GM08714 (cell line): ENCODE results near the gene PTDSS2.
A peak's percentile ranks its signal among the peaks of the same experiment; 100 is the strongest.

Experiments
- H3K4me3 ChIP-seq: fragments of 200-500 bp; sonication (Bioruptor generic); 2 replicates; pipeline ENCODE4 v1.5.1; 2014; ENCODE audit warnings: mild to moderate bottlenecking, low read length, inconsistent platforms
- ZNF274 ChIP-seq: IDR thresholded peaks from 2 replicates; pipeline ENCODE4 v1.6.1; 2012; ENCODE audit warnings: mild to moderate bottlenecking, low read depth, low read length

The PTDSS2 gene

GRCh38 chr11:529728-530411, 79.8 kb downstream of the PTDSS2 start:
- H3K4me3 ChIP-seq, result no peak overlapping the region
- TF ChIP-seq ZNF274, result no peak

GRCh38 chr11:530960-531831, 81.1 kb downstream of the PTDSS2 start:
- no peak overlapping the region for H3K4me3 ChIP-seq
- TF ChIP-seq ZNF274, result no peak

GRCh38 chr11:531919-532526, 81.9 kb downstream of the PTDSS2 start:
- TF ChIP-seq ZNF274, result no peak
- H3K4me3 ChIP-seq, result no peak overlapping the region

- no peak for TF ChIP-seq ZNF274
- no peak overlapping the region for H3K4me3 ChIP-seq
Observed at GRCh38 chr11:532527-532985, 82.5 kb downstream of the PTDSS2 start.

- no peak for TF ChIP-seq ZNF274
- H3K4me3 ChIP-seq, result no peak overlapping the region
Observed at GRCh38 chr11:532986-533585, 83.0 kb downstream of the PTDSS2 start.

GRCh38 chr11:533586-534395, 83.7 kb downstream of the PTDSS2 start:
- TF ChIP-seq ZNF274, result no peak
- H3K4me3 ChIP-seq, result peak overlapping the region; percentile 86; the same call in 1 of the 2 replicates

- TF ChIP-seq ZNF274, result no peak
Observed at GRCh38 chr11:534396-535209, 84.5 kb downstream of the PTDSS2 start.

GRCh38 chr11:535210-535518, 85.1 kb downstream of the PTDSS2 start:
- peak overlapping the region; percentile 86 for H3K4me3 ChIP-seq
- TF ChIP-seq ZNF274, result no peak

More at GRCh38 chr11:534396-535209, 84.5 kb downstream of the PTDSS2 start:
- peak overlapping the region; percentile 86 for H3K4me3 ChIP-seq

GRCh38 chr11:535519-536454, 85.7 kb downstream of the PTDSS2 start, which contains the start of gene HRAS:
Gene HRAS (minus strand): TSS chr11:535576.
- no peak for TF ChIP-seq ZNF274
- H3K4me3 ChIP-seq, result peak within 1 kb of the TSS; percentile 86

GRCh38 chr11:536841-537621, 87.0 kb downstream of the PTDSS2 start, which contains the start of gene LRRC56:
Gene LRRC56 (plus strand): TSS chr11:537527. CDS start chr11:540685, 3,158 bp downstream.
- no peak for TF ChIP-seq ZNF274
- peak within 1 kb of the TSS; percentile 39; the same call in 1 of the 2 replicates for H3K4me3 ChIP-seq
